Astrocyte (in vitro differentiated cells and primary cell): Measurements from ENCODE around the gene SBNO2.

Source experiments
- EZH2 ChIP-seq: IDR thresholded peaks from 2 replicates; pipeline ENCODE4 v1.6.1; 2012; ENCODE audit warnings: mild to moderate bottlenecking, low read length, inconsistent platforms; ENCODE audit not compliant: insufficient read depth
- TF ChIP-seq, protein P1 (sequence below): IDR thresholded peaks from 2 replicates; pipeline ENCODE4 v1.5.1; 2011; ENCODE audit warnings: low read depth, mild to moderate bottlenecking, inconsistent platforms, low read length, moderate library complexity; ENCODE audit not compliant: insufficient read depth

DNA sequence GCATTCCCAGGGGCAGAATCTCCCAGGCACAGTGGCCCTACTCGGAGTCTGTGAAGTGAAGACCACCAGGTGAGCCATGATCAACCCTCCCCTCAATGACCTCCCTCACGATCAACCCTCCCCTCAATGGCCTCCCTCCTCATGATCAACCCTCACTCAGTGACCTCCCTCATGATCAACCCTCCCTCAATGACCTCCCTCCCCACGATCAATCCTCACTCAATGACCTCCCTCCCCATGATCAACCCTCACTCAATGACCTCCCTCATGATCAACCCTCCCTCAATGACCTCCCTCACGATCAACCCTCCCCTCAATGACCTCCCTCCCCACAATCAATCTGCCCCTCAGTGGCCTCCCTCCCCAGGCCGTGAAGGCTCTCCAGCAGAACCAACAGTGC is 32.1 kb downstream of the SBNO2 start:
- TF ChIP-seq, protein P1, sequence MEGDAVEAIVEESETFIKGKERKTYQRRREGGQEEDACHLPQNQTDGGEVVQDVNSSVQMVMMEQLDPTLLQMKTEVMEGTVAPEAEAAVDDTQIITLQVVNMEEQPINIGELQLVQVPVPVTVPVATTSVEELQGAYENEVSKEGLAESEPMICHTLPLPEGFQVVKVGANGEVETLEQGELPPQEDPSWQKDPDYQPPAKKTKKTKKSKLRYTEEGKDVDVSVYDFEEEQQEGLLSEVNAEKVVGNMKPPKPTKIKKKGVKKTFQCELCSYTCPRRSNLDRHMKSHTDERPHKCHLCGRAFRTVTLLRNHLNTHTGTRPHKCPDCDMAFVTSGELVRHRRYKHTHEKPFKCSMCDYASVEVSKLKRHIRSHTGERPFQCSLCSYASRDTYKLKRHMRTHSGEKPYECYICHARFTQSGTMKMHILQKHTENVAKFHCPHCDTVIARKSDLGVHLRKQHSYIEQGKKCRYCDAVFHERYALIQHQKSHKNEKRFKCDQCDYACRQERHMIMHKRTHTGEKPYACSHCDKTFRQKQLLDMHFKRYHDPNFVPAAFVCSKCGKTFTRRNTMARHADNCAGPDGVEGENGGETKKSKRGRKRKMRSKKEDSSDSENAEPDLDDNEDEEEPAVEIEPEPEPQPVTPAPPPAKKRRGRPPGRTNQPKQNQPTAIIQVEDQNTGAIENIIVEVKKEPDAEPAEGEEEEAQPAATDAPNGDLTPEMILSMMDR: no peak
- no peak for TF ChIP-seq EZH2
